HepG2 (cell line): Measurements from ENCODE around the gene AHCYL2. TPM values are rescaled to one million over a fixed set of nuclear protein-coding genes. Genes with fewer than 3 reads are reported as not detected.

Source experiments
- ARNT ChIP-seq: fragments of 450-650 bp; IDR thresholded peaks from 2 replicates; pipeline ENCODE4 v1.6.1; 2017
- BORCS8-MEF2B ChIP-seq: sonication (generic); formaldehyde crosslinking; IDR thresholded peaks from 2 replicates; pipeline ENCODE4 v1.8.0; 2022; ENCODE audit warnings: mild to moderate bottlenecking, missing genetic modification reagents
- CREM ChIP-seq, 2 experiments: sonication (generic) in 1 of 2; formaldehyde crosslinking in 1 of 2; IDR thresholded peaks; 2 replicates each; pipeline versions ENCODE4 v1.4.0 to v1.6.1; 2016 to 2020; ENCODE audit warnings: antibody characterized with exemption in 1 of 2, mild to moderate bottlenecking in 1 of 2, missing genetic modification reagents in 1 of 2
- CSRNP2 ChIP-seq: sonication (generic); formaldehyde crosslinking; conservative IDR thresholded peaks from 2 replicates; pipeline ENCODE4 v1.8.0; 2022; ENCODE audit warnings: low read depth, missing genetic modification reagents
- DDIT3 ChIP-seq: sonication (generic); formaldehyde crosslinking; IDR thresholded peaks from 2 replicates; pipeline ENCODE4 v1.4.0; 2020; ENCODE audit warnings: mild to moderate bottlenecking, missing genetic modification reagents
- E2F1 ChIP-seq: sonication (generic); formaldehyde crosslinking; IDR thresholded peaks from 2 replicates; pipeline ENCODE4 v1.5.0; 2020; ENCODE audit warnings: missing genetic modification reagents
- ELF3 ChIP-seq: IDR thresholded peaks from 2 replicates; pipeline ENCODE4 v1.6.1; 2016; ENCODE audit warnings: missing genetic modification reagents, missing compliant biosample characterization
- GLI4 ChIP-seq: sonication (generic); formaldehyde crosslinking; IDR thresholded peaks from 2 replicates; pipeline ENCODE4 v1.5.1; 2020; ENCODE audit warnings: missing genetic modification reagents, mild to moderate bottlenecking, moderate library complexity, borderline replicate concordance
- HNF4G ChIP-seq, 2 experiments: sonication (generic) in 1 of 2; formaldehyde crosslinking in 1 of 2; IDR thresholded peaks; 2 replicates each; pipeline versions ENCODE4 v1.4.0 to v1.6.1; 2011 to 2020; ENCODE audit warnings: borderline replicate concordance in 2 of 2, low read depth in 2 of 2, mild to moderate bottlenecking in 2 of 2, low read length in 1 of 2, missing genetic modification reagents in 1 of 2, moderate library complexity in 1 of 2
- HNRNPK ChIP-seq: fragments of 200-400 bp; formaldehyde crosslinking; IDR thresholded peaks from 2 replicates; pipeline ENCODE4 v1.6.1; 2018; ENCODE audit warnings: low read length, low read depth, moderate library complexity, mild to moderate bottlenecking; ENCODE audit not compliant: poor library complexity, severe bottlenecking
- KLF11 ChIP-seq: IDR thresholded peaks from 2 replicates; pipeline ENCODE4 v1.6.1; 2016; ENCODE audit warnings: missing compliant biosample characterization
- MTA1 ChIP-seq: sonication (generic); formaldehyde crosslinking; IDR thresholded peaks from 2 replicates; pipeline ENCODE4 v1.4.0; 2020; ENCODE audit warnings: missing genetic modification reagents, mild to moderate bottlenecking, borderline replicate concordance
- MXD3 ChIP-seq: IDR thresholded peaks from 2 replicates; pipeline ENCODE4 v1.6.1; 2016; ENCODE audit warnings: mild to moderate bottlenecking, missing biosample characterization, missing genetic modification reagents
- NR3C1 ChIP-seq: sonication (generic); formaldehyde crosslinking; IDR thresholded peaks from 2 replicates; pipeline ENCODE4 v1.4.0; 2020; ENCODE audit warnings: missing genetic modification reagents
- PPARG ChIP-seq: conservative IDR thresholded peaks from 2 replicates; pipeline ENCODE4 v1.6.1; 2016; ENCODE audit warnings: missing biosample characterization, missing genetic modification reagents
- RARA ChIP-seq: IDR thresholded peaks from 2 replicates; pipeline ENCODE4 v1.6.1; 2016; ENCODE audit warnings: missing genetic modification reagents, missing compliant biosample characterization
- SAP130 ChIP-seq: IDR thresholded peaks from 2 replicates; pipeline ENCODE4 v1.6.1; 2016; ENCODE audit warnings: low read depth
- SP140L ChIP-seq: sonication (generic); formaldehyde crosslinking; IDR thresholded peaks from 2 replicates; pipeline ENCODE4 v1.4.0; 2020; ENCODE audit warnings: missing genetic modification reagents, borderline replicate concordance
- SP4 ChIP-seq: sonication (generic); formaldehyde crosslinking; IDR thresholded peaks from 2 replicates; pipeline ENCODE4 v1.8.1; 2023; ENCODE audit warnings: mild to moderate bottlenecking, missing genetic modification reagents
- YEATS4 ChIP-seq: sonication (generic); formaldehyde crosslinking; IDR thresholded peaks from 2 replicates; pipeline ENCODE4 v1.4.0; 2020; ENCODE audit warnings: missing genetic modification reagents, borderline replicate concordance
- ZNF121 ChIP-seq: sonication (generic); formaldehyde crosslinking; IDR thresholded peaks from 2 replicates; pipeline ENCODE4 v1.5.0; 2020; ENCODE audit warnings: mild to moderate bottlenecking, missing genetic modification reagents
- ZNF564 ChIP-seq: sonication (generic); formaldehyde crosslinking; IDR thresholded peaks from 2 replicates; pipeline ENCODE4 v1.8.1; 2023; ENCODE audit warnings: mild to moderate bottlenecking, missing genetic modification reagents
- ZNF678 ChIP-seq: sonication (generic); formaldehyde crosslinking; IDR thresholded peaks from 2 replicates; pipeline ENCODE4 v1.4.0; 2020; ENCODE audit warnings: mild to moderate bottlenecking, missing genetic modification reagents
- ZNF788 ChIP-seq: sonication (generic); formaldehyde crosslinking; IDR thresholded peaks from 2 replicates; pipeline ENCODE4 v1.5.0; 2020; ENCODE audit warnings: mild to moderate bottlenecking, missing genetic modification reagents, borderline replicate concordance
- ZUFSP ChIP-seq: sonication (generic); formaldehyde crosslinking; IDR thresholded peaks from 2 replicates; pipeline ENCODE4 v1.9.0; 2021; ENCODE audit warnings: missing genetic modification reagents, mild to moderate bottlenecking, borderline replicate concordance
- polyA plus RNA-seq, 8 experiments: library from polyadenylated mRNA; depleted of rRNA in 3 of 8; stranded (reverse) in 7 of 8; unstranded in 1 of 8; fragments of >200 nt; fragmentation: Illumina TruSeq in 4 of 8; extraction: Trizol in 4 of 8; gene quantifications; 2 replicates each; pipeline versions ENCODE4 v1.2.1 to v1.2.3, GENCODE V29; 2011 to 2016; ENCODE audit warnings: low read depth in 4 of 8, missing spikeins in 1 of 8, mixed read lengths in 1 of 8; ENCODE audit not compliant: insufficient read depth in 1 of 8
- total RNA-seq, 5 experiments: library from RNA; depleted of rRNA; stranded (reverse); fragments of >200 nt; fragmentation: Illumina TruSeq; extraction: Trizol; gene quantifications; 2 replicates each; pipeline ENCODE4 v1.2.3, GENCODE V29; 2016; ENCODE audit warnings: low read depth in 1 of 5

Gene AHCYL2
- total and polyA plus RNA-seq, 2 of the 13 experiments (the other 11 are each of a cell fraction or from before 2014, with no cell fraction given), result 9.5 to 14.7 TPM

- no peak for TF ChIP-seq ZUFSP (CRISPR knock-in tag)
- TF ChIP-seq CSRNP2 (CRISPR knock-in tag), result no peak
- TF ChIP-seq GLI4 (CRISPR knock-in tag), result 0 out of 2 replicates have a peak, but pooled peaks have one; percentile 1
- TF ChIP-seq ELF3, result no peak
- TF ChIP-seq HNF4G (IDR thresholded peaks at IDR 0.05; ENCODE audit: borderline replicate concordance, low read depth, low read length), result no peak
- no peak for TF ChIP-seq HNF4G (CRISPR knock-in tag; IDR thresholded peaks at IDR 0.05; ENCODE audit: borderline replicate concordance, low read depth)
- TF ChIP-seq ARNT, result no peak
- 0 out of 2 replicates have a peak, but pooled peaks have one; percentile 37 for TF ChIP-seq ZNF678 (CRISPR knock-in tag)
- TF ChIP-seq ZNF564, result no peak
- TF ChIP-seq NR3C1 (CRISPR knock-in tag), result no peak
- TF ChIP-seq YEATS4 (CRISPR knock-in tag), result 0 out of 2 replicates have a peak, but pooled peaks have one; percentile 1
- no peak for TF ChIP-seq SP140L (CRISPR knock-in tag)
- TF ChIP-seq KLF11 (CRISPR knock-in tag), result no peak
- TF ChIP-seq HNRNPK, result no peak
- no peak for TF ChIP-seq E2F1 (CRISPR knock-in tag)
- no peak for TF ChIP-seq ZNF121 (CRISPR knock-in tag)
- no peak for TF ChIP-seq DDIT3
- TF ChIP-seq ZNF788, result peak; percentile 22; the same call in 1 of the 2 replicates
- TF ChIP-seq CREM (IDR thresholded peaks at IDR 0.05), result no peak
- no peak for TF ChIP-seq CREM (CRISPR knock-in tag; IDR thresholded peaks at IDR 0.05)
- TF ChIP-seq SAP130 (CRISPR knock-in tag), result 0 out of 2 replicates have a peak, but pooled peaks have one; percentile 11
- TF ChIP-seq BORCS8-MEF2B, result no peak
- TF ChIP-seq MXD3 (CRISPR knock-in tag), result no peak
- TF ChIP-seq MTA1 (CRISPR knock-in tag), result 0 out of 2 replicates have a peak, but pooled peaks have one; percentile 20
- TF ChIP-seq PPARG (CRISPR knock-in tag), result no peak
- TF ChIP-seq RARA (CRISPR knock-in tag), result no peak
- no peak for TF ChIP-seq SP4 (CRISPR knock-in tag)
These were observed 35.8 kb upstream of the AHCYL2 start (continued) for GRCh38 chr7:129188892-129189660.
